Body of pancreas (tissue), 4 donors: ENCODE results near the gene AGMO. TPM values are rescaled to one million over a fixed set of nuclear protein-coding genes. Genes with fewer than 3 reads are reported as not detected.

ENCODE experiments used
- ATAC-seq: fragments of 150-250 bp; one replicate; pipeline ENCODE4 v1.9.1; 2016
- DNase-seq, 4 donors: peaks; one replicate each; pipeline ENCODE4 v3.0.0-alpha.2; 2019
- H3K27ac ChIP-seq, 4 donors: fragments of 200-600 bp; sonication (generic); 1 replicate in 3 of 4; 2 replicates in 1 of 4; pipeline versions ENCODE4 v1.5.1 to v1.6.1; 2016 to 2019; ENCODE audit warnings: mild to moderate bottlenecking in 1 of 4, mixed read lengths in 1 of 4, moderate library complexity in 1 of 4
- H3K27me3 ChIP-seq, 2 donors: fragments of 200-600 bp; sonication (generic); one replicate each; pipeline ENCODE4 v1.6.0; 2016; ENCODE audit warnings: mild to moderate bottlenecking in 1 of 2
- H3K36me3 ChIP-seq, 2 donors: fragments of 200-600 bp; sonication (generic); replicated peaks in 1 of 2; 2 replicates each; pipeline ENCODE4 v1.5.1; 2016; ENCODE audit warnings: low read depth in 2 of 2; ENCODE audit not compliant: insufficient read depth in 1 of 2
- H3K4me1 ChIP-seq: fragments of 200-600 bp; sonication (generic); one replicate; pipeline ENCODE4 v1.6.0; 2016
- H3K4me3 ChIP-seq, 2 donors: fragments of 200-600 bp; sonication (generic); 1 replicate in 1 of 2; 2 replicates in 1 of 2; pipeline ENCODE4 v1.5.1; 2016 to 2019
- H3K9me3 ChIP-seq, 3 donors: fragments of 200-600 bp; sonication (generic); 1 replicate in 2 of 3; 2 replicates in 1 of 3; pipeline ENCODE4 v1.5.1; 2016
- CTCF ChIP-seq, 7 experiments: fragments of 450-650 bp in 4 of 7; fragments of 200-600 bp in 3 of 7; sonication (generic) in 3 of 7; IDR thresholded peaks; one replicate each; pipeline ENCODE4 v1.5.1; 2016 to 2019; ENCODE audit warnings: antibody characterized with exemption in 7 of 7
- POLR2A ChIP-seq, 3 donors: fragments of 450-650 bp; IDR thresholded peaks; one replicate each; pipeline ENCODE4 v1.6.1; 2016; ENCODE audit warnings: antibody characterized with exemption in 3 of 3, mild to moderate bottlenecking in 2 of 3
- WGBS, 2 donors: methylation state at CpG; one replicate each; pipeline ENCODE4 v1.1.5; 2017; 5-methylcytosine and 5-hydroxymethylcytosine counted together
- intact Hi-C: fragments of 100-400 bp; cut with DNase I; formaldehyde crosslinking; loops from one replicate; pipeline ENCODE4 v1.15.1; 2023
- total RNA-seq, 2 donors: library from RNA; depleted of rRNA; stranded (reverse); fragments of >200 nt; gene quantifications; one replicate each; pipeline ENCODE4 v1.1.0, GENCODE V29; 2016

AGMO gene
- total RNA-seq, 2 donors from 2014 or later, result 0.52 TPM; not detected in 1

GRCh38 chr7:15358112-15358511 lies 203.7 kb downstream of the AGMO start:
- Histone ChIP-seq H3K9me3 (no peaks in the 10 kb centered on the region), H3K4me1 (no peaks in the 10 kb centered on the region), H3K27me3 (no peaks in the 10 kb centered on the region), H3K36me3 (no peaks in the 10 kb centered on the region), H3K27ac (no peak overlapping the region), H3K4me3 (no peak overlapping the region)
- no peak for ATAC-seq
- intact Hi-C loops, result no loop called here
- TF ChIP-seq POLR2A (IDR thresholded peaks at IDR 0.05), result no peak
- TF ChIP-seq CTCF (IDR thresholded peaks at IDR 0.05), result no peak
- DNase-seq, result no peak
- 50 to 62% methylated on average over 5 of the region's 5 CpGs for WGBS, 2 donors

GRCh38 chr7:15352421-15353206 lies 209.2 kb downstream of the AGMO start:
- Histone ChIP-seq H3K4me3 (no peak overlapping the region), H3K9me3 (no peaks in the 10 kb centered on the region), H3K4me1 (no peaks in the 10 kb centered on the region), H3K36me3 (no peaks in the 10 kb centered on the region), H3K27me3 (no peaks in the 10 kb centered on the region), H3K27ac (no peak overlapping the region)
- no peak for TF ChIP-seq POLR2A (IDR thresholded peaks at IDR 0.05)
- no peak for TF ChIP-seq CTCF (IDR thresholded peaks at IDR 0.05)
- intact Hi-C loops, result no loop called here
- 81 to 82% methylated on average over 20 of the region's 20 CpGs for WGBS, 2 donors
- DNase-seq (no peak), ATAC-seq (no peak)

GRCh38 chr7:15345216-15345615 lies 216.6 kb downstream of the AGMO start:
- DNase-seq (no peak), ATAC-seq (no peak)
- Histone ChIP-seq H3K9me3 (no peaks in the 10 kb centered on the region), H3K36me3 (no peaks in the 10 kb centered on the region), H3K27ac (no peak overlapping the region), H3K4me3 (no peak overlapping the region), H3K4me1 (no peaks in the 10 kb centered on the region), H3K27me3 (no peaks in the 10 kb centered on the region)
- TF ChIP-seq POLR2A (IDR thresholded peaks at IDR 0.05) (no peak), CTCF (IDR thresholded peaks at IDR 0.05) (no peak)
- intact Hi-C loops, result no loop called here
- WGBS, 2 donors, result 17% methylated on average over 1 of the region's 1 CpG

GRCh38 chr7:15341817-15342216 lies 220.0 kb downstream of the AGMO start:
- Histone ChIP-seq H3K36me3 (no peaks in the 10 kb centered on the region), H3K4me3 (no peak overlapping the region), H3K27ac (no peak overlapping the region), H3K4me1 (no peaks in the 10 kb centered on the region), H3K9me3 (no peaks in the 10 kb centered on the region), H3K27me3 (no peaks in the 10 kb centered on the region)
- intact Hi-C loops, result no loop called here
- ATAC-seq (no peak), DNase-seq (no peak)
- no peak for TF ChIP-seq CTCF (IDR thresholded peaks at IDR 0.05)
- TF ChIP-seq POLR2A (IDR thresholded peaks at IDR 0.05), result no peak
- WGBS, 2 donors, result 73% methylated on average over 4 of the region's 4 CpGs

- Histone ChIP-seq H3K27me3 (no peaks in the 10 kb centered on the region), H3K4me3 (no peak overlapping the region), H3K4me1 (no peaks in the 10 kb centered on the region), H3K36me3 (no peaks in the 10 kb centered on the region), H3K9me3 (no peaks in the 10 kb centered on the region), H3K27ac (no peak overlapping the region)
- intact Hi-C loops, result no loop called here
- DNase-seq (no peak), ATAC-seq (no peak)
- TF ChIP-seq POLR2A (IDR thresholded peaks at IDR 0.05) (no peak), CTCF (IDR thresholded peaks at IDR 0.05) (no peak)
- WGBS, 2 donors, result 56 to 65% methylated on average over 1 of the region's 1 CpG
Observed at GRCh38 chr7:15336146-15336545, 225.7 kb downstream of the AGMO start.
